ENCODE measurements around the gene BPGM. TPM values are rescaled to one million over a fixed set of nuclear protein-coding genes. Genes with fewer than 3 reads are reported as not detected.

The BPGM gene
- total RNA-seq, 1 experiment from 2014 or later = 32.5 TPM

DNA sequence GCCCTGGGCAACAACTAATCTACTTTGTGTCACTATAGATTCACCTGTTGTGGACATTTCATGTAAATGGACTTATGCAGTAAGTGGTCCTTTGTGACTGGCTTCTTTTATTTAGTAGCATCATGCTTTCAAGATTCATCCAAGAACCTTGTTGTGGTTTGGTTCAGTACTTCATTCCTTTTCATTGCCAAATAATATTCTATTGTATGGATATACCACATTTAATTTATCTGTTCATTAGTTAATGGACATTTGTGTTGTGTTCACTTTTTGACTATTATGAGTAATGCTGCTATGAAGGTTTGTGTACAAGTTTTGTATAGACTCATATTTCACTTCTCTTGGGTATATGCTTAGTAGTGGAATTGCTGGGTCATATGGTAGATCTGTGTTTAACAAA lies 27.8 kb downstream of the BPGM start:
- Mint-ChIP-seq H3K4me3 (ENCODE audit: low read depth, unreplicated experiment) (no peak overlapping the region), H3K27ac (ENCODE audit: unreplicated experiment) (no peak overlapping the region), H3K9me3 (ENCODE audit: low read depth, unreplicated experiment) (no peaks in the 10 kb centered on the region), H3K4me1 (ENCODE audit: low read depth, unreplicated experiment) (peaks cover 10% of the 10 kb centered on the region), H3K36me3 (ENCODE audit: insufficient read depth, unreplicated experiment) (no peaks in the 10 kb centered on the region), H3K27me3 (ENCODE audit: unreplicated experiment) (no peaks in the 10 kb centered on the region)
- CTCF ChIA-PET = no interaction called here
- TF ChIP-seq, protein P1, sequence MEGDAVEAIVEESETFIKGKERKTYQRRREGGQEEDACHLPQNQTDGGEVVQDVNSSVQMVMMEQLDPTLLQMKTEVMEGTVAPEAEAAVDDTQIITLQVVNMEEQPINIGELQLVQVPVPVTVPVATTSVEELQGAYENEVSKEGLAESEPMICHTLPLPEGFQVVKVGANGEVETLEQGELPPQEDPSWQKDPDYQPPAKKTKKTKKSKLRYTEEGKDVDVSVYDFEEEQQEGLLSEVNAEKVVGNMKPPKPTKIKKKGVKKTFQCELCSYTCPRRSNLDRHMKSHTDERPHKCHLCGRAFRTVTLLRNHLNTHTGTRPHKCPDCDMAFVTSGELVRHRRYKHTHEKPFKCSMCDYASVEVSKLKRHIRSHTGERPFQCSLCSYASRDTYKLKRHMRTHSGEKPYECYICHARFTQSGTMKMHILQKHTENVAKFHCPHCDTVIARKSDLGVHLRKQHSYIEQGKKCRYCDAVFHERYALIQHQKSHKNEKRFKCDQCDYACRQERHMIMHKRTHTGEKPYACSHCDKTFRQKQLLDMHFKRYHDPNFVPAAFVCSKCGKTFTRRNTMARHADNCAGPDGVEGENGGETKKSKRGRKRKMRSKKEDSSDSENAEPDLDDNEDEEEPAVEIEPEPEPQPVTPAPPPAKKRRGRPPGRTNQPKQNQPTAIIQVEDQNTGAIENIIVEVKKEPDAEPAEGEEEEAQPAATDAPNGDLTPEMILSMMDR (IDR thresholded peaks at IDR 0.05; ENCODE audit: unreplicated experiment) = no peak
- intact Hi-C loops (cut with micrococcal nuclease; ENCODE audit: unreplicated experiment) = loop anchor here (5.0 kb wide), 1 partner anchor 42 kb away; no protein-coding TSS in a partner anchor
- DNase-seq = no peak
- BruUV-seq (replicated peaks) = no TSS peak

DNA sequence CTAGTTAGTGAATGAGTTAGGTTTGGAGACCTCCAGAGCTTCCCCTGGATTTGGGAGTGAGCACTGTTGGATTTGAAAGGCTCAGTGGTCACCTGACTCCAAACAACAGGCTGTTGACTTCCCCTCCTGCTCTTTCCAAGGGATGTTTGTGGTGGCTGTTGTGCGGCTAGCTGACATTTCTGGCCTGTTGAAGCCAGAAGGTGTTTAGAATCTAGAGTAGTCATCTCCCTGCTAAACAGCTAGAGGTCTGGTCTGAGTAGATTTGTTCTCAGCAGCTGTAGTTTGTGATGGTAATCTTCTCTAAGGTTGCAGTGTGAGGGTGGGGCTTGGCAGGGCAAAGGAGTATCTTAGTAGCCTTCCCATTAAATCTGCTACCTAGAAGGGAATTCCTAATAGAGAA lies 30.1 kb downstream of the BPGM start:
- Mint-ChIP-seq H3K27ac (ENCODE audit: unreplicated experiment) (no peak overlapping the region), H3K4me3 (ENCODE audit: low read depth, unreplicated experiment) (no peak overlapping the region), H3K27me3 (ENCODE audit: unreplicated experiment) (no peaks in the 10 kb centered on the region), H3K9me3 (ENCODE audit: low read depth, unreplicated experiment) (no peaks in the 10 kb centered on the region), H3K36me3 (ENCODE audit: insufficient read depth, unreplicated experiment) (peaks cover 6% of the 10 kb centered on the region), H3K4me1 (ENCODE audit: low read depth, unreplicated experiment) (no peaks in the 10 kb centered on the region)
- CTCF ChIA-PET = no interaction called here
- TF ChIP-seq, protein P1 (IDR thresholded peaks at IDR 0.05; ENCODE audit: unreplicated experiment) = no peak
- no peak for DNase-seq
- intact Hi-C loops (cut with micrococcal nuclease; ENCODE audit: unreplicated experiment) = no loop called here
- no TSS peak for BruUV-seq (replicated peaks)

DNA sequence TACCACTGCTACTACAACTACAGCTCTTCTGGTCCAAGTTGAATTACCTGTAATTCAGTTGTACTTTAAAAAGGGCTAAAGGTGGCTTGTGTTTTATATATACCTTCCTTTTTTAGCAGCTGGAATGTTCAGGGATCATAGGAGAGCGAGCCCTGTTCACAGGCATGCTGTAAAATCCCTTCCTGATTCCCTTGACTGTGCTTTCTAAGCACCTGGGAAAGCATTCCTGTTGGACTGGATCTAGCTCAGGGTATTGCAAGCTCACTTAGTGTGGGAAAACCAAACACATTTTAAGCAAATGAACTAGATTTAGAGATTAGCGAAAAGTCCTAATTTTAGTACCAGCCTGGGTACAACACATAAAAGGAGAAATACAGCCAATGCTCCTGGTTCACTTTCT lies 31.5 kb downstream of the BPGM start:
- no TSS peak for BruUV-seq (replicated peaks)
- intact Hi-C loops (cut with micrococcal nuclease; ENCODE audit: unreplicated experiment) = no loop called here
- Mint-ChIP-seq H3K4me3 (ENCODE audit: low read depth, unreplicated experiment) (no peak overlapping the region), H3K4me1 (ENCODE audit: low read depth, unreplicated experiment) (no peaks in the 10 kb centered on the region), H3K27me3 (ENCODE audit: unreplicated experiment) (no peaks in the 10 kb centered on the region), H3K27ac (ENCODE audit: unreplicated experiment) (no peak overlapping the region), H3K36me3 (ENCODE audit: insufficient read depth, unreplicated experiment) (peaks cover 6% of the 10 kb centered on the region), H3K9me3 (ENCODE audit: low read depth, unreplicated experiment) (no peaks in the 10 kb centered on the region)
- TF ChIP-seq, protein P1 (IDR thresholded peaks at IDR 0.05; ENCODE audit: unreplicated experiment) = no peak
- CTCF ChIA-PET = no interaction called here
- no peak for DNase-seq

DNA sequence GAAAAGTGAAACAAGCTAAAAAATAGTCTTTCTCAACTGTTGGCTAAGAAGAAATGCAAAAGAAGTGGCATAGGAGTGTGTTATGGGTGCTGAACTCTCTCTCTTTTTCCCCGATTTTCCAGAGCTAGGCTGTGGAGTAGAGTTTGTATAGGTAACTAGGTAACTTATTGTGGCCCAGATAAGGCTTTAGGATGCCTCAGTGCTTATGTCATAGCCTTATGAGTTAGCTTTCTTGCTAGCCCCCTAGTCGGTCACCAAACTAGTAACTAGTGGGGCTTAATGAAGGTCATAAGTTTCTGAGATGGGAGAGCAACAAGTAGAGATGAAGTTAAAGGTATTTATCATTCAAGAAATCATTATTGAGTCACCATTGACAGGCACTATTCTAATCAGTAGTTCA lies 32.4 kb downstream of the BPGM start:
- TF ChIP-seq, protein P1 (IDR thresholded peaks at IDR 0.05; ENCODE audit: unreplicated experiment) = no peak
- no peak overlapping the region for H3K4me3 Mint-ChIP-seq (ENCODE audit: low read depth, unreplicated experiment)
- no peak for DNase-seq
- H3K36me3 Mint-ChIP-seq (ENCODE audit: insufficient read depth, unreplicated experiment) = peaks cover 6% of the 10 kb centered on the region
- BruUV-seq (replicated peaks) = no TSS peak
- CTCF ChIA-PET = no interaction called here
- intact Hi-C loops (cut with micrococcal nuclease; ENCODE audit: unreplicated experiment) = no loop called here
- no peaks in the 10 kb centered on the region for H3K27me3 Mint-ChIP-seq (ENCODE audit: unreplicated experiment)
- no peaks in the 10 kb centered on the region for H3K4me1 Mint-ChIP-seq (ENCODE audit: low read depth, unreplicated experiment)
- H3K9me3 Mint-ChIP-seq (ENCODE audit: low read depth, unreplicated experiment) = no peaks in the 10 kb centered on the region
- no peak overlapping the region for H3K27ac Mint-ChIP-seq (ENCODE audit: unreplicated experiment)

Data from Calu3 (cell line).